Measurements from ENCODE around the gene RETREG1. TPM values are rescaled to one million over a fixed set of nuclear protein-coding genes. Genes with fewer than 3 reads are reported as not detected.
A peak's percentile ranks its signal among the peaks of the same experiment; 100 is the strongest.

Gene RETREG1
- total and polyA plus RNA-seq, 2 experiments from 2014 or later = 23.8 to 24.0 TPM

DNA sequence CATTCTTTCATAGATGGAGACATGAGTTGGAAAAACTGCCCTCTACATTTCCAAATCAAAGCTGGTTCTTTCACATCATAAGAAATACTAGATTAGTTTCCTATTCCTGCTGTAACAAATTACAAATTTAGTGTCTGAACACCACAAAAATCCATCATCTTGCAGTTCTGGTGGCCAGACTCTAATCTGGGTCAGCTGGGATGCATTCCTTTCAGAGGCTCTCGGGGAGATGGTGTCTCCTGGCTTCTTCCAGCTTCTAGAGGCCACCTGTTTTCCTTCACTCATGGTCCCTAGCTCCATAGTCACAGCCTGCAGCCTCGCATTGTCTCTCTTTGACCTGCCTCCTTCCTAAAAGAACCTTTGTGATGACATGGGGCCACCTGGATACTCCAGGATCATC, 65.2 kb downstream of the RETREG1 start:
- H3K9me3 ChIP-seq (ENCODE audit: low read depth) = no peaks in the 10 kb centered on the region
- TF ChIP-seq CTCF (IDR thresholded peaks at IDR 0.05; ENCODE audit: poor library complexity) (no peak), EZH2 (IDR thresholded peaks at IDR 0.05; ENCODE audit: borderline replicate concordance) (no peak), EZH2phosphoT487 (IDR thresholded peaks at IDR 0.05; ENCODE audit: low read depth, severe bottlenecking, unreplicated experiment) (no peak)
- no peaks in the 10 kb centered on the region for H3K36me3 ChIP-seq (replicated peaks; ENCODE audit: insufficient read depth, low read depth)

DNA sequence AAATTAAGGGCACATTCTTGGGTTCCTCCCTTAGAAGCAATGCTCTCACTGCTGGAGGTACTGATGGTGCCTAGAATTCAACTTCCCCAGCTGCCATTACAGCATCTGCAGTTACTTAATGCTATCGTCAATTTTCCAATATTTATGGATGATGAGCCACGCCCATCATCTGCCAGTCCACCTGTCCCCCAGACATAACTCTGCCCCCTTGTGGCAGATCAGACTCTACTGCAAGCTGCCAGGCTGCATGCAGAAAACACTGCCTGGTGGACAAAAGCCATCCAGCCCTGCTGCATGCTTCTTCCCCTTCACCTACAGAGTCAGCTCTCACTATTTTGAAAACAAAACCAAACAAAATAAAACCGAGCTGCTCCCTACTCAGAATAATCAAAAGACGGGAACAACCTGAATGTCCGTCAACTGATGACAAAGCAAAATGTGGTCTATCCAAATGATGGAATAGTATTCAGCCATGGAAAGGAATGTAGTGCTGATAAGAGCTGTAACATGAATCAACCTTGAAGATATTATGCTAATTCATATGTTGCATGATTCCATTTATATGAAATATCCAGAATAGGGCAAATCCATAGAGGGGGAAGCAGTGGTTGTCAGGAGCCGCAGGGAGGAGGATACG, 66.4 kb downstream of the RETREG1 start:
- WGBS (ENCODE audit: low lambda C conversion rate, missing lambda C conversion rate) = 62% methylated on average over 7 of the region's 7 CpGs
- H3K27ac ChIP-seq = no peak overlapping the region
- H3K79me2 ChIP-seq = no peaks in the 10 kb centered on the region
- peak; percentile 64 for DNase-seq (ENCODE audit: low spot score)
- no peaks in the 10 kb centered on the region for H4K20me1 ChIP-seq (ENCODE audit: insufficient read depth, poor library complexity, severe bottlenecking)
- TF ChIP-seq CTCF (IDR thresholded peaks at IDR 0.05; ENCODE audit: poor library complexity) (peak; percentile 43), EZH2 (IDR thresholded peaks at IDR 0.05; ENCODE audit: borderline replicate concordance) (no peak)
- H3K9me3 ChIP-seq (ENCODE audit: low read depth) = no peaks in the 10 kb centered on the region
- no peaks in the 10 kb centered on the region for H3K9me2 ChIP-seq (replicated peaks; ENCODE audit: insufficient read depth)
- no peak overlapping the region for H2AFZ ChIP-seq
- H3K4me1 ChIP-seq (ENCODE audit: insufficient read depth) = no peaks in the 10 kb centered on the region
- H3K4me2 ChIP-seq = no peak overlapping the region
- H3K27me3 ChIP-seq = no peaks in the 10 kb centered on the region
- H3K36me3 ChIP-seq (replicated peaks; ENCODE audit: insufficient read depth, low read depth) = no peaks in the 10 kb centered on the region
- no peak overlapping the region for H3K4me3 ChIP-seq

More for the DNA sequence above, 65.2 kb downstream of the RETREG1 start:
- 93% methylated on average over 2 of the region's 2 CpGs for WGBS (ENCODE audit: low lambda C conversion rate, missing lambda C conversion rate)
- Histone ChIP-seq H3K4me3 (no peak overlapping the region), H3K27me3 (no peaks in the 10 kb centered on the region), H3K4me2 (no peak overlapping the region), H3K4me1 (ENCODE audit: insufficient read depth) (no peaks in the 10 kb centered on the region), H3K27ac (no peak overlapping the region), H3K79me2 (no peaks in the 10 kb centered on the region), H4K20me1 (ENCODE audit: insufficient read depth, poor library complexity, severe bottlenecking) (no peaks in the 10 kb centered on the region), H3K9me2 (replicated peaks; ENCODE audit: insufficient read depth) (no peaks in the 10 kb centered on the region), H2AFZ (no peak overlapping the region)
- no peak for DNase-seq (ENCODE audit: low spot score)

GRCh38 chr5:16549491-16550206, 67.1 kb downstream of the RETREG1 start:
- Histone ChIP-seq H3K9me3 (ENCODE audit: low read depth) (no peaks in the 10 kb centered on the region), H3K27ac (no peak overlapping the region), H3K4me2 (no peak overlapping the region), H3K4me3 (no peak overlapping the region), H3K36me3 (replicated peaks; ENCODE audit: insufficient read depth, low read depth) (no peaks in the 10 kb centered on the region), H4K20me1 (ENCODE audit: insufficient read depth, poor library complexity, severe bottlenecking) (no peaks in the 10 kb centered on the region), H3K9me2 (replicated peaks; ENCODE audit: insufficient read depth) (no peaks in the 10 kb centered on the region), H3K27me3 (no peaks in the 10 kb centered on the region), H3K4me1 (ENCODE audit: insufficient read depth) (no peaks in the 10 kb centered on the region), H3K79me2 (no peaks in the 10 kb centered on the region), H2AFZ (no peak overlapping the region)
- no peak for DNase-seq (ENCODE audit: low spot score)
- 83% methylated on average over 5 of the region's 5 CpGs for WGBS (ENCODE audit: low lambda C conversion rate, missing lambda C conversion rate)
- TF ChIP-seq CTCF (IDR thresholded peaks at IDR 0.05; ENCODE audit: poor library complexity) = no peak
